Glutamatergic neuron (in vitro differentiated cells): ENCODE results near the gene PSIP1. TPM values are rescaled to one million over a fixed set of nuclear protein-coding genes. Genes with fewer than 3 reads are reported as not detected.

Experiments used
- DNase-seq: peaks from one replicate; pipeline ENCODE4 v3.0.0; 2022
- H3K27ac Mint-ChIP-seq: one replicate; pipeline ENCODE4 v1.8.0; 2020; ENCODE audit warnings: mild to moderate bottlenecking, mixed read lengths, inconsistent platforms; ENCODE audit not compliant: unreplicated experiment
- H3K27me3 Mint-ChIP-seq: one replicate; pipeline ENCODE4 v1.8.0; 2020; ENCODE audit warnings: mild to moderate bottlenecking, moderate library complexity, mixed read lengths, inconsistent platforms; ENCODE audit not compliant: unreplicated experiment
- H3K36me3 Mint-ChIP-seq: one replicate; pipeline ENCODE4 v1.8.0; 2020; ENCODE audit warnings: mild to moderate bottlenecking, mixed read lengths, inconsistent platforms; ENCODE audit not compliant: unreplicated experiment
- H3K4me1 Mint-ChIP-seq: one replicate; pipeline ENCODE4 v1.8.0; 2020; ENCODE audit warnings: mild to moderate bottlenecking, low read depth, mixed read lengths, inconsistent platforms; ENCODE audit not compliant: unreplicated experiment
- H3K4me3 Mint-ChIP-seq: one replicate; pipeline ENCODE4 v1.8.0; 2020; ENCODE audit warnings: mild to moderate bottlenecking, mixed read lengths, inconsistent platforms; ENCODE audit not compliant: unreplicated experiment
- H3K9me3 Mint-ChIP-seq: one replicate; pipeline ENCODE4 v1.8.0; 2020; ENCODE audit warnings: mild to moderate bottlenecking, moderate library complexity, mixed read lengths, inconsistent platforms; ENCODE audit not compliant: unreplicated experiment
- total RNA-seq: library from RNA; stranded (reverse); fragmentation: NEBNext Ultra II Directional; extraction: Animal tissue kit (Norgen Biotek cat#: 25700); gene quantifications from one replicate; pipeline ENCODE4 v1.2.1, GENCODE V29; 2021; ENCODE audit not compliant: unreplicated experiment
- TF ChIP-seq, protein P1 (sequence below): fragments of 200-600 bp; sonication (generic); IDR thresholded peaks from one replicate; pipeline ENCODE4 v1.5.0; 2021; ENCODE audit not compliant: partially characterized antibody, unreplicated experiment

Gene PSIP1
- total RNA-seq, 1 donor from 2014 or later = 114 TPM

GRCh38 chr9:15525958-15526357 lies 15.2 kb upstream of the PSIP1 start:
- Mint-ChIP-seq H3K36me3 (no peaks in the 10 kb centered on the region), H3K27ac (no peak overlapping the region), H3K4me3 (no peak overlapping the region), H3K27me3 (no peaks in the 10 kb centered on the region), H3K4me1 (no peaks in the 10 kb centered on the region), H3K9me3 (no peaks in the 10 kb centered on the region)
- no peak for DNase-seq
- TF ChIP-seq, protein P1, sequence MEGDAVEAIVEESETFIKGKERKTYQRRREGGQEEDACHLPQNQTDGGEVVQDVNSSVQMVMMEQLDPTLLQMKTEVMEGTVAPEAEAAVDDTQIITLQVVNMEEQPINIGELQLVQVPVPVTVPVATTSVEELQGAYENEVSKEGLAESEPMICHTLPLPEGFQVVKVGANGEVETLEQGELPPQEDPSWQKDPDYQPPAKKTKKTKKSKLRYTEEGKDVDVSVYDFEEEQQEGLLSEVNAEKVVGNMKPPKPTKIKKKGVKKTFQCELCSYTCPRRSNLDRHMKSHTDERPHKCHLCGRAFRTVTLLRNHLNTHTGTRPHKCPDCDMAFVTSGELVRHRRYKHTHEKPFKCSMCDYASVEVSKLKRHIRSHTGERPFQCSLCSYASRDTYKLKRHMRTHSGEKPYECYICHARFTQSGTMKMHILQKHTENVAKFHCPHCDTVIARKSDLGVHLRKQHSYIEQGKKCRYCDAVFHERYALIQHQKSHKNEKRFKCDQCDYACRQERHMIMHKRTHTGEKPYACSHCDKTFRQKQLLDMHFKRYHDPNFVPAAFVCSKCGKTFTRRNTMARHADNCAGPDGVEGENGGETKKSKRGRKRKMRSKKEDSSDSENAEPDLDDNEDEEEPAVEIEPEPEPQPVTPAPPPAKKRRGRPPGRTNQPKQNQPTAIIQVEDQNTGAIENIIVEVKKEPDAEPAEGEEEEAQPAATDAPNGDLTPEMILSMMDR = no peak

GRCh38 chr9:15524845-15525455 lies 14.2 kb upstream of the PSIP1 start:
- TF ChIP-seq, protein P1 = no peak
- no peaks in the 10 kb centered on the region for H3K9me3 Mint-ChIP-seq
- H3K27me3 Mint-ChIP-seq = no peaks in the 10 kb centered on the region
- no peak for DNase-seq
- no peaks in the 10 kb centered on the region for H3K4me1 Mint-ChIP-seq
- H3K36me3 Mint-ChIP-seq = no peaks in the 10 kb centered on the region
- no peak overlapping the region for H3K27ac Mint-ChIP-seq
- H3K4me3 Mint-ChIP-seq = no peak overlapping the region

DNA sequence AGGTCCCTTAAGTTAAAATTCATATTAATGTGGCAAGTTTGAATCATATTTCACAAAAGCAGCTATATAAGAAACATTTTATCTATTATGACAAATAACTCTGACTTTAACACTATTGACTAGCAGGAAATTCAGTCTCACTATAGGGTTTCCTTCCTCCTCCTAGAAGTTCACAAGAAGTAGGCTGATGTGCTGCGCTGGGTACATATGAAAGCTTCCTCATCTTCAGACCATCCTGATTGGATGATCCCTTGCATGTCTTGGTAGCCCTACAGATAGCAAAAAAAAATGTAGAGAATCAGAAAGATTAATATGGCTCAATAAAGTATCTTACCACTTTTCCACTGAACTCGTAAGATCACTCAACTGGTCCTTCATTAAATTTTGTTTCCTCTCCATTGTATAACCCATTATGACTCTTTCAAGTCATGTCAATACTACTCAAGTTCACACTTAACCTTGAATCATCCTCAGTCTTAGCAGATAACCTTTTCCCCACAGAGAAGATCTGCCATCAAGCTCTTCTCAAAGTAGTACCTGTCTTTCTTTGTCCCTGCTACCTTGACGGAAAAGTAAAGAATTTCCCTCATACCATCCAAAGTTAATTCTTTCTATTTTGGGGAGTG lies 11.5 kb upstream of the PSIP1 start:
- no peaks in the 10 kb centered on the region for H3K27me3 Mint-ChIP-seq
- H3K4me3 Mint-ChIP-seq = no peak overlapping the region
- H3K27ac Mint-ChIP-seq = no peak overlapping the region
- H3K36me3 Mint-ChIP-seq = no peaks in the 10 kb centered on the region
- TF ChIP-seq, protein P1 = no peak
- no peak for DNase-seq
- H3K4me1 Mint-ChIP-seq = no peaks in the 10 kb centered on the region
- H3K9me3 Mint-ChIP-seq = peaks cover 3% of the 10 kb centered on the region

DNA sequence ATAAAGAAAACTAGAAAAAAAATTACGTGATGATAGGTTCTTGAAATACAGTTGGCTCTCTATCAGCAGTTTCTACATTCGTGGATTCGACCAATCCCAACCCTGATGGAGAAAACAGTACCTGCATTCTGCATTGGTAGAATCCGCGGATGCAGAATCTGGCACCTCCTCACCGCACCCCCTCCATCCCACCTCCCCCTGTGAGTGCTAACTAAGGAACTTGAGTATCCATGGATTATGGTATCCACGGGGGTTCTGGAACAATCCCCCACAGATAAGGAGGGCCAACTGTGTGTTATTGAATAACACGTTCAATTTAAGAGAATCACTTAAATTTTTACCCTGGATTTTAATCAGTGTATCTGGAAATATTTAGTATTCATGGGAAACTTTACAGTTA lies 10.5 kb upstream of the PSIP1 start:
- no peaks in the 10 kb centered on the region for H3K36me3 Mint-ChIP-seq
- no peak for DNase-seq
- H3K9me3 Mint-ChIP-seq = peaks cover 3% of the 10 kb centered on the region
- no peaks in the 10 kb centered on the region for H3K27me3 Mint-ChIP-seq
- TF ChIP-seq, protein P1 = no peak
- no peak overlapping the region for H3K4me3 Mint-ChIP-seq
- no peaks in the 10 kb centered on the region for H3K4me1 Mint-ChIP-seq
- no peak overlapping the region for H3K27ac Mint-ChIP-seq

DNA sequence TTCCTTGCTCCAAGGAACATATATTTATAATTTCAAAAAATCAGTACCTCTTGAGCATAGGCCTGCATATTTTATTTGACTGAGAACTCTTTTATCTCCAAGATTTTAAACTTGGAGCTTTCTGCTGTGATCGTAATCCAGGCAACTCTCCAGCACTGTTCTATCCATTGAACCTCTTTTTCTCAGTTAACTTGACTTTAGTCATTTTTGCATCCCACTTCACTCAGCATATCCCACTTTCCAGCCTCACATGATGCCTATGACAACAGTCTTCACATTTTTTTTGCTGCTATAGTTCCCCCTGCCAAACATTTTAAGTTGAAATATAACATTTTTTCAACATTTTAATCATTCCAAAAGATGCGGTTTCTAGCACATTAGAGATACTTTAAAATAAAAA lies 9.1 kb upstream of the PSIP1 start:
- Mint-ChIP-seq H3K4me1 (no peaks in the 10 kb centered on the region), H3K4me3 (no peak overlapping the region), H3K27me3 (no peaks in the 10 kb centered on the region), H3K27ac (no peak overlapping the region), H3K36me3 (no peaks in the 10 kb centered on the region), H3K9me3 (peaks cover 5% of the 10 kb centered on the region)
- no peak for DNase-seq
- TF ChIP-seq, protein P1 = no peak
